GM19238 (cell line): ENCODE data around the gene FLRT1.

Experiments used
- DNase-seq: peaks from one replicate; pipeline ENCODE4 v3.0.0; 2011; ENCODE audit warnings: low spot score; ENCODE audit not compliant: insufficient read length

The FLRT1 gene

GRCh38 chr11:64035576-64035975 is at the start of gene FLRT1:
Gene FLRT1 (plus strand): TSS chr11:64035931. CDS start chr11:64116268, 80,337 bp downstream.
- DNase-seq, result no peak

- DNase-seq, result peak; percentile 98
Measured at GRCh38 chr11:63986156-63986931, 49.4 kb upstream of the FLRT1 start, which contains the start of gene OTUB1. Gene OTUB1 (plus strand): TSS chr11:63986438. CDS start chr11:63986457, 19 bp downstream.

- no peak for DNase-seq
Measured at GRCh38 chr11:63986932-63987513, 48.7 kb upstream of the FLRT1 start.

GRCh38 chr11:63991558-63991957 is 44.2 kb upstream of the FLRT1 start:
- no peak for DNase-seq

- DNase-seq, result no peak
Measured at GRCh38 chr11:63993100-63993499, 42.6 kb upstream of the FLRT1 start.

- no peak for DNase-seq
Measured at GRCh38 chr11:63993993-63994392, 41.7 kb upstream of the FLRT1 start.

GRCh38 chr11:63996512-63996911 is 39.2 kb upstream of the FLRT1 start:
- no peak for DNase-seq

GRCh38 chr11:63997104-63997700 is 38.5 kb upstream of the FLRT1 start:
- DNase-seq, result no peak

GRCh38 chr11:63997801-63998337 is 37.9 kb upstream of the FLRT1 start:
- no peak for DNase-seq

- no peak for DNase-seq
Measured at GRCh38 chr11:63998558-63999348, 37.0 kb upstream of the FLRT1 start.

GRCh38 chr11:63999349-64000025 is 36.2 kb upstream of the FLRT1 start:
- DNase-seq, result peak; percentile 64

- peak; percentile 90 for DNase-seq
Measured at GRCh38 chr11:64000026-64000739, 35.5 kb upstream of the FLRT1 start.

- DNase-seq, result no peak
Measured at GRCh38 chr11:64000740-64001483, 34.8 kb upstream of the FLRT1 start.

GRCh38 chr11:64001484-64002420 is 34.0 kb upstream of the FLRT1 start:
- DNase-seq, result no peak

GRCh38 chr11:64003807-64004589 is 31.7 kb upstream of the FLRT1 start:
- no peak for DNase-seq

- no peak for DNase-seq
Measured at GRCh38 chr11:64004590-64004984, 31.1 kb upstream of the FLRT1 start.

GRCh38 chr11:64005691-64006090 is 30.0 kb upstream of the FLRT1 start:
- no peak for DNase-seq

- DNase-seq, result no peak
Measured at GRCh38 chr11:64006398-64006797, 29.3 kb upstream of the FLRT1 start.
